Measurements from ENCODE around the gene DDX51.

- TF ChIP-seq, protein P1, sequence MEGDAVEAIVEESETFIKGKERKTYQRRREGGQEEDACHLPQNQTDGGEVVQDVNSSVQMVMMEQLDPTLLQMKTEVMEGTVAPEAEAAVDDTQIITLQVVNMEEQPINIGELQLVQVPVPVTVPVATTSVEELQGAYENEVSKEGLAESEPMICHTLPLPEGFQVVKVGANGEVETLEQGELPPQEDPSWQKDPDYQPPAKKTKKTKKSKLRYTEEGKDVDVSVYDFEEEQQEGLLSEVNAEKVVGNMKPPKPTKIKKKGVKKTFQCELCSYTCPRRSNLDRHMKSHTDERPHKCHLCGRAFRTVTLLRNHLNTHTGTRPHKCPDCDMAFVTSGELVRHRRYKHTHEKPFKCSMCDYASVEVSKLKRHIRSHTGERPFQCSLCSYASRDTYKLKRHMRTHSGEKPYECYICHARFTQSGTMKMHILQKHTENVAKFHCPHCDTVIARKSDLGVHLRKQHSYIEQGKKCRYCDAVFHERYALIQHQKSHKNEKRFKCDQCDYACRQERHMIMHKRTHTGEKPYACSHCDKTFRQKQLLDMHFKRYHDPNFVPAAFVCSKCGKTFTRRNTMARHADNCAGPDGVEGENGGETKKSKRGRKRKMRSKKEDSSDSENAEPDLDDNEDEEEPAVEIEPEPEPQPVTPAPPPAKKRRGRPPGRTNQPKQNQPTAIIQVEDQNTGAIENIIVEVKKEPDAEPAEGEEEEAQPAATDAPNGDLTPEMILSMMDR (IDR thresholded peaks at IDR 0.05): no peak
- no peak for TF ChIP-seq REST (IDR thresholded peaks at IDR 0.05; ENCODE audit: insufficient read depth in 1 of 2, low read depth in 2 of 2, low read length in 1 of 2)
- no peak for TF ChIP-seq POLR2AphosphoS5 (IDR thresholded peaks at IDR 0.05; ENCODE audit: low read depth, low read length)
- TF ChIP-seq TCF7L2 (IDR thresholded peaks at IDR 0.05; ENCODE audit: low read depth, low read length): no peak
These were observed 28.5 kb upstream of the DDX51 start for GRCh38 chr12:132172619-132173018.

Data from Panc1 (cell line).